ENCODE data around the gene TPCN2. TPM values are rescaled to one million over a fixed set of nuclear protein-coding genes. Genes with fewer than 3 reads are reported as not detected.

Gene TPCN2
- total and polyA plus RNA-seq, 2 donors from 2014 or later: 12.9 to 22.4 TPM

- Histone ChIP-seq H3K4me3 (ENCODE audit: low read length in 3 of 3) (no peak overlapping the region), H3K27me3 (ENCODE audit: control insufficient read depth, insufficient read depth, low read length) (no peaks in the 10 kb centered on the region), H3K4me1 (ENCODE audit: control insufficient read depth in 2 of 3, insufficient read depth in 2 of 3, low read depth in 1 of 3, low read length in 3 of 3) (no peaks in the 10 kb centered on the region), H3K27ac (ENCODE audit: low read depth in 2 of 2, low read length in 2 of 2) (no peak overlapping the region), H3K9ac (ENCODE audit: low read length in 3 of 3) (no peak overlapping the region), H3K36me3 (ENCODE audit: control insufficient read depth in 2 of 3, insufficient read depth in 3 of 3, low read length in 3 of 3) (no peaks in the 10 kb centered on the region), H3K9me3 (ENCODE audit: control insufficient read depth in 2 of 3, insufficient read depth in 1 of 3, low read length in 3 of 3) (no peaks in the 10 kb centered on the region)
- intact Hi-C loops (cut with DNase I): no loop called here
- DNase-seq (no peak), FAIRE-seq (no peak)
- TF ChIP-seq, protein P1, sequence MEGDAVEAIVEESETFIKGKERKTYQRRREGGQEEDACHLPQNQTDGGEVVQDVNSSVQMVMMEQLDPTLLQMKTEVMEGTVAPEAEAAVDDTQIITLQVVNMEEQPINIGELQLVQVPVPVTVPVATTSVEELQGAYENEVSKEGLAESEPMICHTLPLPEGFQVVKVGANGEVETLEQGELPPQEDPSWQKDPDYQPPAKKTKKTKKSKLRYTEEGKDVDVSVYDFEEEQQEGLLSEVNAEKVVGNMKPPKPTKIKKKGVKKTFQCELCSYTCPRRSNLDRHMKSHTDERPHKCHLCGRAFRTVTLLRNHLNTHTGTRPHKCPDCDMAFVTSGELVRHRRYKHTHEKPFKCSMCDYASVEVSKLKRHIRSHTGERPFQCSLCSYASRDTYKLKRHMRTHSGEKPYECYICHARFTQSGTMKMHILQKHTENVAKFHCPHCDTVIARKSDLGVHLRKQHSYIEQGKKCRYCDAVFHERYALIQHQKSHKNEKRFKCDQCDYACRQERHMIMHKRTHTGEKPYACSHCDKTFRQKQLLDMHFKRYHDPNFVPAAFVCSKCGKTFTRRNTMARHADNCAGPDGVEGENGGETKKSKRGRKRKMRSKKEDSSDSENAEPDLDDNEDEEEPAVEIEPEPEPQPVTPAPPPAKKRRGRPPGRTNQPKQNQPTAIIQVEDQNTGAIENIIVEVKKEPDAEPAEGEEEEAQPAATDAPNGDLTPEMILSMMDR (IDR thresholded peaks at IDR 0.05; ENCODE audit: borderline replicate concordance, extremely low read depth, insufficient read depth): no peak
Observed at GRCh38 chr11:69027704-69028372, 20.9 kb upstream of the TPCN2 start.

DNA sequence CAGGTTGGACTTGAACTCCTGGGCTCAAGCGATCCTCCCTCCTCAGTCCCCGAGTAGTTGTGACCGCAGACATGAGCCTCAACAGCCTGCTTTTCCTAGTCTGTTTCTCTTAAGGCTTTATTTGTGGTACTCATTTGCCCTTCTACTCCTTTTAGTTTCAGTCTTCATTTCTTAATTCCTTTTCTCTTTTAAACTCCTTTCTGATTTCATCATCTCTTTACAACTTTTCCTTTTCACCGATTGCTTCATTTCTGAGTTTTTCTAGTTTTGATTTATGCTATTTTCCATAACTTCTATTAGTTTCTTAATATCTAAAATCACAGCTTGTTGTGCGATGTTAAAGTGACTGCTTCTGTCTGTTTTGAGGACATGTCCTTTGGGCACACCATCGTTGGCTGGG, 18.4 kb upstream of the TPCN2 start:
- H3K27ac ChIP-seq (ENCODE audit: low read depth in 2 of 2, low read length in 2 of 2): no peak overlapping the region
- H3K36me3 ChIP-seq (ENCODE audit: control insufficient read depth in 2 of 3, insufficient read depth in 3 of 3, low read length in 3 of 3): no peaks in the 10 kb centered on the region
- no peaks in the 10 kb centered on the region for H3K27me3 ChIP-seq (ENCODE audit: control insufficient read depth, insufficient read depth, low read length)
- FAIRE-seq (no peak), DNase-seq (no peak)
- TF ChIP-seq, protein P1 (IDR thresholded peaks at IDR 0.05; ENCODE audit: borderline replicate concordance, extremely low read depth, insufficient read depth): no peak
- intact Hi-C loops (cut with DNase I): no loop called here
- H3K4me1 ChIP-seq (ENCODE audit: control insufficient read depth in 2 of 3, insufficient read depth in 2 of 3, low read depth in 1 of 3, low read length in 3 of 3): no peaks in the 10 kb centered on the region
- H3K4me3 ChIP-seq (ENCODE audit: low read length in 3 of 3): no peak overlapping the region
- H3K9ac ChIP-seq (ENCODE audit: low read length in 3 of 3): no peak overlapping the region
- no peaks in the 10 kb centered on the region for H3K9me3 ChIP-seq (ENCODE audit: control insufficient read depth in 2 of 3, insufficient read depth in 1 of 3, low read length in 3 of 3)

GRCh38 chr11:69032833-69033232, 15.9 kb upstream of the TPCN2 start:
- H3K27ac ChIP-seq (ENCODE audit: low read depth in 2 of 2, low read length in 2 of 2): no peak overlapping the region
- FAIRE-seq: no peak
- no peak overlapping the region for H3K9ac ChIP-seq (ENCODE audit: low read length in 3 of 3)
- no peak overlapping the region for H3K4me3 ChIP-seq (ENCODE audit: low read length in 3 of 3)
- intact Hi-C loops (cut with DNase I): no loop called here
- TF ChIP-seq, protein P1 (IDR thresholded peaks at IDR 0.05; ENCODE audit: borderline replicate concordance, extremely low read depth, insufficient read depth): no peak
- no peaks in the 10 kb centered on the region for H3K9me3 ChIP-seq (ENCODE audit: control insufficient read depth in 2 of 3, insufficient read depth in 1 of 3, low read length in 3 of 3)
- H3K27me3 ChIP-seq (ENCODE audit: control insufficient read depth, insufficient read depth, low read length): no peaks in the 10 kb centered on the region
- H3K4me1 ChIP-seq (ENCODE audit: control insufficient read depth in 2 of 3, insufficient read depth in 2 of 3, low read depth in 1 of 3, low read length in 3 of 3): no peaks in the 10 kb centered on the region
- H3K36me3 ChIP-seq (ENCODE audit: control insufficient read depth in 2 of 3, insufficient read depth in 3 of 3, low read length in 3 of 3): no peaks in the 10 kb centered on the region
- no peak for DNase-seq

DNA sequence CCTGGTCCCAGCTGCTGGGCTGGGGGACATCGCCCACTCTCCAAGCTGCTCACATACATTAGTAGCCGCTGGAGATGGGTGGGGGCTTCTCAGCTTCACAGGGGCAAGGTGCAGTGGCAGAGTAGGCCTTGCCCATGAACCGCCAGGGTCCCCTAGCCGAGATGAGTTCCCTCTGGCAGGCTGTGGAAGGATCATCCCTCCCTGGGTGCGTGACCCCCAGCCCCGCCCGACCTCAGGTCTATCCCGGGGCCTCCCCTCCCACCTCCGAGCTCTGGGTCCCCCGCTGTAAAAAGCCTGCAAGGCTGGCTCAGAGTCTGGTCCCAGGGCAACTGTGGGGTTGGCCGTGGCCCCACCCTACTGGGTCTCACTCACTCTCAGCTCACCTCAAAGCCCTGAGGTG, 15.3 kb upstream of the TPCN2 start:
- Histone ChIP-seq H3K4me1 (ENCODE audit: control insufficient read depth in 2 of 3, insufficient read depth in 2 of 3, low read depth in 1 of 3, low read length in 3 of 3) (no peaks in the 10 kb centered on the region), H3K36me3 (ENCODE audit: control insufficient read depth in 2 of 3, insufficient read depth in 3 of 3, low read length in 3 of 3) (no peaks in the 10 kb centered on the region), H3K9ac (ENCODE audit: low read length in 3 of 3) (no peak overlapping the region), H3K27ac (ENCODE audit: low read depth in 2 of 2, low read length in 2 of 2) (no peak overlapping the region), H3K9me3 (ENCODE audit: control insufficient read depth in 2 of 3, insufficient read depth in 1 of 3, low read length in 3 of 3) (no peaks in the 10 kb centered on the region), H3K4me3 (ENCODE audit: low read length in 3 of 3) (no peak overlapping the region), H3K27me3 (ENCODE audit: control insufficient read depth, insufficient read depth, low read length) (no peaks in the 10 kb centered on the region)
- no peak for FAIRE-seq
- intact Hi-C loops (cut with DNase I): no loop called here
- TF ChIP-seq, protein P1 (IDR thresholded peaks at IDR 0.05; ENCODE audit: borderline replicate concordance, extremely low read depth, insufficient read depth): no peak
- DNase-seq: no peak
